Nucleus accumbens (tissue), 56 donors: ENCODE results near the gene HYAL4.
"Not testable (repeated sequence)": the region's sequence is repeated elsewhere in the genome, so short reads cannot be mapped to it uniquely, and the experiment has no call there.

Experiments
- DNase-seq, 56 donors: peaks; one replicate each; lab custom pipeline; 2025; lab: John Stamatoyannopoulos, UW

Gene HYAL4

DNA sequence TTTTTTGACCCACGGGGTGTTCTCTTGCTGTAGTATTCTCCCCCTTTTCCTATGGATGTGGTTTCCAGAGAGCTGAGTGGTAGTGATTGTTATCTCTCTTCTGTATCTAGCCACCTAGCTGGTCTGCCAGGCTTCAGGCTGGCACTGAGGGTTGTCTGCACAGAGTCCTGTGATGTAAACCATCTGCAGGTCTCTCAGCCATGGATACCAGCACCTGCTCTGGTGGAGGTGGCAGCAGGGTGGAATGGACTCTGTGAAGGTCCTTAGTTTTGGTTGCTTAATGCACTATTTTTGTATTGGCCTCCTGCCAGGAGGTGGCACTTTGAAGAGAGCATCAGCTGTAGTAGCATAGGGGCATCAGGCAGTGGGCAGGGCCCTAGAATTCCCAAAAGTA is 851 bp downstream of the HYAL4 start:
- no peak for DNase-seq

DNA sequence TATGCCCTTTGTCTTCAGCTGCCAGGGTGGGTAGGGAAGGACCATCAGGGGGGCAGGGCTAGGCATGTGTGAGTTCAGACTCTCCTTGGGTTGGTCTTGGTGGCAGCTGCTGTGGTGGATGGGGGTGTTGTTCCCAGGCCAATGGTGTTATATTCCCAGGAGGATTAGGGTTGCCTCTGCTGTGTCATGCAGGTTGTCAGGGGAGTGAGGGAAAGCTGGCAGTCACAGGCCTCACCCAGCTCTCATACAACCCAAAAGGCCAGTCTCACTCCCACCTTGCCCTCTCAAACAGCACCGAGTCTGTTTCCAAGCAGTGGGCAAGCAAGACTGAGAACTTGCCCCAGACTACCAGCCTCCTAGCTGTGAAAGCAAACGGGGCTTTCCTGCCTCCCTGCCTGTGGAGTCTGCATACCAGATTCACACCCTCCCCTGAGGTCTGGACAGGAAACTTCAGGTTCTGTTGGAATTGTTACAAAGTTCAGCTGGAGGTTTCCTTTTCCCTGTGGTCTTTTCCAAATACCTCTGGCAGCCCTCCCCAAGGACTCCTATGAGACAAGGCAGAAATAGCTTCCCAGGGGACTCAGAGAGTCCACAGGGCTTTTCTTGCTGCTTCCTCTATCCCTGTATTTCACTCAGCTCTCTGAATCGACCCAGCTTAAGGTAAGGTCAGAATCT is 1.4 kb downstream of the HYAL4 start:
- DNase-seq, result no peak

- no peak for DNase-seq
Observed at GRCh38 chr7:123847868-123848267, 2.9 kb downstream of the HYAL4 start.

GRCh38 chr7:123849855-123850254 is 4.9 kb downstream of the HYAL4 start:
- no peak for DNase-seq

DNA sequence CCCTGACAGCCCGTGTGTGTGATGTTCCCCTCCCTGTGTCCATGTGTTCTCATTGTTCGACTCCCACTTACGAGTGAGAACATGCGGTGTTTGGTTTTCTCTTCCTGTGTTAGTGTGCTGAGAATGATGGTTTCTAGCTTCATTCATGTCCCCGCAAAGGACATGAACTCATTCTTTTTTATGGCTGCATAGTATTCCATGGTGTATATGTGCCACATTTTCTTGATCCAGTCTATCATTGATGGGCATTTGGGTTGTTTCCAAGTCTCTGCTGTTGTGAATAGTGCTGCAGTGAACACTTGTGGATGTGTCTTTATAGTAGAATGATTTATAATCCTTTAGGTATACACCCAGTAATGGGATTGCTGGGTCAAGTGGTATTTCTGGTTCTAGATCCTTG is 6.4 kb downstream of the HYAL4 start:
- DNase-seq, result not testable (repeated sequence)

DNA sequence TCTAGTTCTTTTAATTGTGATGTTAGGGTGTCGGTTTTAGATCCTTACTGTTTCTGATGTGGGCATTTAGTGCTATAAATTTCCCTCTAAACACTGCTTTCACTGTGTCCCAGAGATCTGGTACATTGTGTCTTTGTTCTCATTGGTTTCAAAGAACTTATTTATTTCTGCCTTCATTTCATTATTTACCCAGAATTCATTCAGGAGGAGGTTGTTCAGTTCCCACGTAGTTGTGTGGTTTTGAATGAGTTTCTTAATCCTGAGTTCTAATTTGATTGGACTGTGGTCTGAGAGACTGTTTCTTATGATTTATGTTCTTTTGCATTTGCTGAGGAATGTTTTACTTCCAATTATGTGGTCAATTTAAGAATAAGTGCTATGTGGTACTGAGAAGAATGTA is 9.3 kb downstream of the HYAL4 start:
- DNase-seq, result not testable (repeated sequence)

DNA sequence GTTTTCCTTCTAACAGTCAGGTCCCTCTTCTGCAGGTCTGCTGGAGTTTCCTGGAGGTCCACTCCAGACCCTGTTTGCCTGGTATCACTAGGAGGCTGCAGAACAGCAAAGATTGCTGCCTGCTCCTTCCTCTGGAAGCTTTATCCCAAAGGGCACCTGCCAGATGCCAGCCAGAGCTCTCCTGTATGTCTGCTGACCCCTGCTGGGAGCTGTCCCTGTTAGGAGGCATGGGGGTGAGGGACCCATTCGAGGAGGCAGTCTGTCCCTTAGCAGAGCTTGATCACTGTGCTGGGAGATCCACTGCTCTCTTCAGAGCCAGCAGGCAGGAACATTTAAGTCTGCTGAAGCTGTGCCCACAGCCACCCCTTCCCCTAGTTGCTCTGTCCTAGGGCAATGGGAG is 11.5 kb downstream of the HYAL4 start:
- not testable (repeated sequence) for DNase-seq

GRCh38 chr7:123860848-123861247 is 15.9 kb downstream of the HYAL4 start:
- DNase-seq, result no peak

DNA sequence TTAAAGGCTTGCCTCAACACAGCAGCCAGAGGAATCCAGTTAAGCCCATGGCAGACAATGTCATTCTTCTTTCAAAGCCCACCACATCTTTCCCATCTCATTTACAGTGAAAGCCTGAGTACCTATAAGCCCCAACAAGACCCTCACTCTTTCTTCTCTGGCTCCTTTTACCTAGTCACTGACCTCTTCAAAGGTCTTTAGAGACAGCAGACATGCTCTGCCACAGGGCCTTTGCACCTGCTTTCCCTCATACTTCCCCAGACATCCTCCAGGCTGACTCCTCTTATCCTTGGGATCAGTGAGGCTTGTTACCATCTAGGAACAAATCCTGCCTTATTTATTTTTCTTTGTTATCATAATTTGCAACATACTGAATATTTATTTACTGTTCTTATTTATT is 17.8 kb downstream of the HYAL4 start:
- DNase-seq, result no peak

- DNase-seq, result no peak
Observed at GRCh38 chr7:123863461-123863860, 18.5 kb downstream of the HYAL4 start.

DNA sequence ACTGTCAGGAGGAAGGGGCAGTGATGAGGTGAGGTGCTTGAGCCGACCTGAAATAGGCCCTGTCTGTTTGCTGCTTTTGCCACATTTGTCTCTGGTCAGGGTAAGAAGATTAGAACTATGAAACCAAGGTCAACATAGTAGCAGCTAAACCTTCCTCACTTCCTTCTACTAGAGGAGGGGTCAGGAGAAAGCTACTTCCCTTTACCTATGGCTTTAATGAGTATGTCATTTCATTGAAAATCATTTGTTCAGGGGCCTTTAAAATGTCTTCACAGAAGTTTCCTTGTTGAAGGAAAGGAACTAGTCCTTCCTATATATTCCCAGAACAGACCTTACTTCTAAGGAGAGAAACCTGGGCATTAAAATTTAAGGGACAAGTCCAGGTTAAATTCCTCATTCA is 19.0 kb downstream of the HYAL4 start:
- no peak for DNase-seq

DNA sequence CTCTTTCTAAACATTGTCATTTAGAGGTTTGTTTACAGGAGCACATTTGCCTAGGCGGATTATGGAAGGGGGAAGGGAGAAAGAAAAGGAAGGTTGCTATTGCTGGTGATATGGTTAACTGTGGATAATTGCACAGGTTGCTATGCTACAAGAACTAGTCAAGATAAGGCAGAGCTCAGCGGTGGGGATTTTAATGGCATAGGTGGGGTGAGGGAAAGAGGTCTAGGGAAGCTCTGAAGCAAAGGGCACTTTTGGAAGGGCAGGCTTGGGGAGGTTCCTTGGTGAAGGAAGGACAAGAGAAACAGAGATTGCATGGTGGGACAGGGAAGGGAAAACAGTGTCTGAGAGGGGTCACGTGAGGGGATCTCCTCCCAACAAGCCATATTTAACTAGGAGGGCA is 19.5 kb downstream of the HYAL4 start:
- no peak for DNase-seq

- no peak for DNase-seq
Observed at GRCh38 chr7:123864966-123865365, 20.0 kb downstream of the HYAL4 start.

GRCh38 chr7:123865517-123866117 is 20.6 kb downstream of the HYAL4 start:
- DNase-seq, result peak in 12 of 56 donors; percentile 1 to 50 (median 12)

DNA sequence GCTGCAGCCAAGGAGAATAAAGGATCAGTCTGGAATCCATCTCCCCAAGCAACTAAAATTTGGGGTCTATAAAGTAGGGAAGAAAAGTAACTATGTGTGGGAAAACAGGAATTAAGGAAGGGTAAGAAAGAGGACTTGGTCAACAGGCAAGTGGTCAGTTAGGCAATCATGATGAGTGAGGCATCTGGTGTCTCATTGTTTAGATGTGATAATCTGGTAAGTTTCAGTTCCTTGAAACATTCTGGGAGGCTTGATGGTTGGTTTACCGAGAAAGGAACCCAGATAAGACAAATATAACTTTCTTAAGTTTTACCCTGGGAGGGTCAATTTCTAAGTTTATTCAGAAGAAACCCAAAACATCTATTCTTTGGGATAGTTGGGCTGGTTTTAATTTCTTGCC is 22.3 kb downstream of the HYAL4 start:
- DNase-seq, result no peak

DNA sequence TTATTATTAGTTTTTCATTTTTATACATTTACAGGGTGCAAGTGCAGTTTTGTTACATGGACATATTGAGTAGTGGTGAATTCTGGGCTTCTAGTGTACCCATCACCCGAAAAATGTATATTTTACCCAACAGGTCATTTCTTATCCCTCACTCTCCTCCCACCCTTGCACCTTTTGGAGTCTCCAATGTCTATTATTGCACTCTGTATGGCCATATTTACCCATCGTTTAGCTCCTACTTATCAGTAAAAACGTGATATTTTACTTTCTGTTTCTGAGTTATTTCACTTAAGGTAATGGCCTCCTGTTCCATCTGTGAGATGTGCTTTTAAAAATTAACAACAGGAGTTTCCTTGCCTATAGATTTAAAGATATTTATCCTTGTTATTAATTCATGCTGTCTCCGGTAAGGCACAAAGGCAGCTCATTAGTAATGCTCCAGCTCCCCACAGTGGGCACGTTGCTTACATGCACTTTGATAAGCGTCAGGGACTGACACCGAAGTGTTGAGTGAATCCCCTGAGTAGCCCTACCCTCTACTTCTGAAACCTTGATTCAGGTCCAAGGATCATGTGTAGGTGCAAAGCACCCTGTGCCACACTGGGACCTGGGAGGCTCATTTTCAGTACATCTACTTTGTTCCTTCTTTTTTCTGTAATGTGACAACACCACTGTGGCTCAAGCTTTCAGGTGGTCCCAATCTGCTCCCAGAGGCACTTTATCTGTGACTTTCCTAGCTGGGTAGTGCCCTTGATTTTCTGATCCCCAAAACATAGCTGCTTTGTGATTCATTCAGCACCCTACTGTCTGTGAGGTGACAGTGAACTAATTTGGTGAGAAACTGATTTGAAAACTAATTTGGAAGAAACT is 27.3 kb downstream of the HYAL4 start:
- DNase-seq, result peak in 9 of 56 donors; percentile 1 to 35 (median 3)

DNA sequence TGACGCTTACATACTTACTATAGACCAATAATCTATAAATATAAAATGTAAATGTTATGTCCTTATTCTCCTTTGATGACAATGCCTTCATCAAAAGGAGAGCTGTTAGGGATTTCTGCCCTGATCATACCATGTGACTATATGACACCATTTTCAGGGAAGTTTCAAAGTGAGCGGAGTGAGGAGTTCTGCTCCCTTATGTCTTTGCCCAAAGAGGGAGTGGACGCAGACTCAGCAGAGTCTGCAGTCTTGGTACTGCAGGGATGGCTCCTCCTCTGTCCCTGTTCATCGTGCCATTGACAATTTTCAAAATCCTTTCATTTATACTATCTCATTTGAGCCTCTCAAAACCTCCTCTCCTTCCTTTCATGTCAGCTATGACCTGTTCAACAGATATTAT is 27.9 kb downstream of the HYAL4 start:
- DNase-seq, result no peak

DNA sequence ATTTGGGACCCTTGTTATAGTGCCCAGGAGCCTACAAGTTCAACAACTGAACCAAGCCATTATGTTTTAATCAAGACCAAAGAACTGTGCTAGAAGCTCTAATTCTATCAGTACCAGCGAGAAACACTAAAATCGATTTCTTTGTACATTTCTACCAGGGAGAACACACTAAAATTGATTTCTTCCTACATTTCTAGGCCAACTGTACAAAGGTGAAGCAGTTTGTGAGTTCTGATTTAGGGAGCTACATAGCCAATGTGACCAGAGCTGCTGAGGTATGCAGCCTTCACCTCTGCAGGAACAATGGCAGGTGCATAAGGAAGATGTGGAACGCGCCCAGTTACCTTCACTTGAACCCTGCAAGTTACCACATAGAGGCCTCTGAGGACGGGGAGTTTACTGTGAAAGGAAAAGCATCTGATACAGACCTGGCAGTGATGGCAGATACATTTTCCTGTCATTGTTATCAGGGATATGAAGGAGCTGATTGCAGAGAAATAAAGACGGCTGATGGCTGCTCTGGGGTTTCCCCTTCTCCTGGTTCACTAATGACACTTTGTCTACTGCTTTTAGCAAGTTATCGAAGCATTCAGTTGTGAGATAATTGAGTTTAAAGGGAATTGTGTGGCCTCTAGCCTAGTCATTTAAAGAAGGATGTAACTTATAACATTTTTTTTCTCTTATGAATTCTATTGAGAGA is 31.7 kb downstream of the HYAL4 start:
- DNase-seq, result no peak

DNA sequence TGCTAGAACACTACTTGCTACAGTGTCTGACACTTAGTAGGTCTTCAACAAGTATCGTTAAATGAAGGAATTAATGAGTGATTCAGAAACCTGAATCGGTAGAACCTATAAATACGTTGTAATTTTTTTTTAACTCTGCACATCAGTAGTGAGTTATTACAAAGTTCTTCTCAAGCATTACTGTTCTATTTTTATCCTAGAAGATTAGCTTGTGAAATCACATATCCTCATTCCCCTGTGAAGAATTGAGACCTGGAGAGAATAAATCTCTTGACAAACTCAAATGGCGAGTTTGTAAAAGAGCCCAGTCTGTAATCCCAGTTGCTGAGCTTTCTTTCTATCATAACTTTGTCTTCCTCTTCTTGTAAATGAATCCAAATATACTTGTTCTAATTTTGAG is 34.7 kb downstream of the HYAL4 start:
- DNase-seq, result no peak

DNA sequence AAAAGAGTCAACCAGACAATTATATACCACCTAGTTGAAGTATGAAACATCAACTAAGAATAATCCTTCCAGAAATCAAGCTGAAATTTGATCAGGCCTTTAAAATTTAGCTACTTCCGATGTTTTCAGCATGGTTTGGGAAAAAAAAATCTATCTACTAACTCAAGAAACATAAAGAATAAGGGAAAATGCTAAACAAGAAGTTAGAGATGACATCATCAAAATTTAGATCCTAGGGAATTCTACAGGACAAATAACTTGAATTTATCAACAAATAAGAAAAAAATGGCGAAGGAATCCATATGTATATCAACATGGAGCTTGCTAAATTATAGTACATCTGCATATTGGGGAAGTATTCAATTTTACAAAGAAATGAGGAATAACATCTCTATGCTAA is 36.3 kb downstream of the HYAL4 start:
- no peak for DNase-seq

DNA sequence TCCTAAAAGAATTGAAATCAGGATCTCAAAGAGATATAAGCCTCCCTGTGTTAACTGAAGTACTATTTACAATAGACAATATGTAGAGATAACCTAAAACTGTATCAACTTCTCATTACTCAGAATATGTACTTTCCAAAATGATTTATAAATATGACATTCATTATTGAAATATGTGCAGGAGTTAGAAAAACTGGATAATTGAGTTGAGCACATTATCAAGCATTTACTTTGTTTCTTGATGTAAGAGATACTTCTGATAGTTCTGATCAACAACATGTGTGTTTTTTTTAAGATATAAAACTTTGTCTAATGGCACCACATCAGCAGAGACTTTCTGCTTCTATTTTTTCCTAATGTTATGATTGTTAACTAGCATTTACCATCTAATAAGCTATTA is 38.2 kb downstream of the HYAL4 start:
- no peak for DNase-seq
